HG02798 (cell line): Measurements from ENCODE around the gene USP10.

Experiments
- ATAC-seq: cut with Tn5 transposase; IDR thresholded peaks from one replicate; pipeline ENCODE4 v1.9.1; 2021; ENCODE audit warnings: mild to moderate bottlenecking; ENCODE audit not compliant: unreplicated experiment, poor library complexity

The USP10 gene

DNA sequence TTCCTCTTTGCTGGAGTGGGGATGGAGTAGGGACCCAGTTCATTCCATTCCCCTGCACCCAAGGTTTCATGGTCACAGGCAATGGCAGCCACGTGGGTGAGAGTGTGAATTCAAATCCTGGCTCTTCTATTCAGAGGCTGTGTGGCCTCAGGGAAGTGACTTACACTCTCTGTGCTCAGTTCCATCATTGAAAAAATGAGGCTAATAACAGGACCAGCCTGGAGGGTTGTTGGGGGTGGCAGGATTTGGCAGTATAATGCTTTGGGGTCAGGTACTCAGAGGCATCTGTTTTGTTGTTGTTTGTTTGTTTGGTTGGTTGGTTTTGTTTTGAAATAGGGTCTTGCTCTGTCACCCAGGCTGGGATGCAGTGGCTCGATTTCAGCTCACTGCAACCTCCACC lies 117.8 kb downstream of the USP10 start:
- ATAC-seq = no peak

- ATAC-seq = no peak
These were observed 118.3 kb downstream of the USP10 start for GRCh38 chr16:84818133-84818532.

DNA sequence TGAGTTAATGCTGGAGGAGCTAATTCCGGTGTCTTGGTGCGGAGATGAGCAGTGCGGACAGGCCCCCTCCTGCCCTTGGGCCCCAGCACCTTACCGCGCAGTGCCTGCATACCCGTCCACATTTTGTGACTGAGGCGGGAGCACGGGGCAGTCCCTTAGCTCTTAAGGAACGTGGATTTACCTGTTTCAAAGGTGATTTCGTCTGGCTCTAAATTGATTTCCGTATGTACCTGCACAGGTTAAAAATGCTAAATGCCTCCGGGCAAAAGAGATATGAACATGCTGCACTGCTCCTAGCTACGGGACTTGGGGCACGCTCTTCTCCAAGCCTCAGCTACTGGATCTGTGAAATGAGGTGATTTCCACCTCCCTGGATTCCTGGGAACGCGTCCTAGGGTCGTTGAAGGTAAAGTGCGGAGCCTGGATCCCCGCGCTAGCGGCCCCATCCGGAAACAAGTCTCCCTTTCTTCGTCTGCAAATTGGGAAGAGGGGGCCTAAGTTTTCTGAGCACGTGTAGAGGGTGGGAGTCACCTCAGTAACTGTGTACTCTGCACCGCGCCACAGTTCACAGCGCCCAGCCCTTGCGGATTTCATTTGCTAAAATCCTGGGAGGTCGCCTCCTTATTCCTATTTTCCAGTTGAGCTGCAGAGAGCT lies 119.3 kb downstream of the USP10 start:
- no peak for ATAC-seq

DNA sequence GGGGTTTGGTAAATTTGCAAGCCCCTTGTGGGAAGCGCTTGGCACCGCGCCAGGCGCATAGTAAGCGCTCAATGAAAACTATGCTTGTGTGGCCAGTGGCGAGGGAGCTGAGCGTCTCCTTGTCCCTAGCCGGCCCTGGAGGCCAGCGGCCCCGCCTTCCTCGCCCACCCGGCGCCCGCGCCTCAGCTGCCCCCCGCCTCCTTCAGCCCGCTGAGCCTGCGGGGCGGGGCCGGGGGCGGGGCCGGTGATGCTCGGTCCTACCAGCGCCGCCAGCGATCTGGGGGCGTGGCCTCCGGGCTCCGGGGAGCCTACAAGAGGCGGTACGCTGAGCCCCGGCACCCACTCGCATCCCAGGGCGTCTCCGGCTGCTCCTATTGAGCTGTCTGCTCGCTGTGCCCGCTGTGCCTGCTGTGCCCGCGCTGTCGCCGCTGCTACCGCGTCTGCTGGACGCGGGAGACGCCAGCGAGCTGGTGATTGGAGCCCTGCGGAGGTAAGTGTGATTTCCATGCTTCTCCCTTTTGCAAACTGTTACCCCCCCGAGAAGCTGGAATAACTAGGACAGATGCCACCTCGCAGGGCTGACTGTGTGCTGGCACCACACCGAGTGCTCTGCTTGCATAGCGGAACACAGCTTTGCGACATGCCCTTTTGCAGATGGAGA lies 120.0 kb downstream of the USP10 start, which contains the start of gene CRISPLD2:
Gene CRISPLD2, plus strand, starts transcription at position 342 of the 661 bp plus-strand sequence. CDS start 18,511 bp downstream, outside the sequence.
- ATAC-seq = peak; percentile 66

DNA sequence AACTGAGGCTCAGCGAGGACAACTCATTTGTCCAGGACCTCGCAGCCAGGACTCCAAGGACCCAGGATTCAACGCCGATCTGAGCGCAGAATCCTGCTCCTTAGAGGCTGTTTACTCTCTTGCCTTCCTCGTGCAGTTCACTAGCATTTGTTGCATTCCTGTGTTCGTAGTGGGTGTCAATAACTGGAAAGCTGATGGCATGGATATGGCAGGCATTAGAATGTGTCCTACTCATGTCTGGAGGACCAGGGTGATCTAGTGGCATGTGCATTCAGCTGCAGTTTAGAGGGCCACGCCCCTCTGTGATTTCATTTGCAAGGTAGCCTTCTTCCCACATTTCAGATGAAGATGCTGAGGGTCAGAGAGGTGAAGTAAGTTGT lies 120.5 kb downstream of the USP10 start:
- ATAC-seq = no peak

GRCh38 chr16:84820771-84821170 lies 121.0 kb downstream of the USP10 start:
- ATAC-seq = no peak

- no peak for ATAC-seq
These were observed 121.4 kb downstream of the USP10 start for GRCh38 chr16:84821179-84821578.

- ATAC-seq = no peak
These were observed 122.2 kb downstream of the USP10 start for GRCh38 chr16:84821728-84822689.

GRCh38 chr16:84822990-84823389 lies 123.2 kb downstream of the USP10 start:
- no peak for ATAC-seq

- ATAC-seq = no peak
These were observed 123.7 kb downstream of the USP10 start for GRCh38 chr16:84823484-84823883.

DNA sequence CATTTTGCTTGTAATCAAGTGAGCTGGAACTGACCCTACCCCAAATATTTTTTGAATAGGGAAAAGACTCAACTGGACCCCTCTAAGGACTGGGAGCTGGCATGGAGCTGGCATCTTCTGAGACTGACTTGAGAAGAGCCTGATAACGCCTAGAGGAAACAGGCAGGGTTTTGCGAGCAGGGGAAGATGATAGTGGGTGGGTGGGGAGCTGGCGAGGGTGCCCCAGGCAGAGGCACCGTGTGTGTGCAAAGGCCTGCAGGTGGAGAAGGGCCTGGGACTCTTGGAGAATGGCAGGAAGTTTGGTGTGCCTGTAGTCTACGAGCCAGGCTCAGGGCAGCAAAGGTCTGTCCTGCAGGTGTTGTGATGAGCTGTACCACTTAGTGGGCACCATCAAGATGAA lies 124.1 kb downstream of the USP10 start:
- no peak for ATAC-seq

DNA sequence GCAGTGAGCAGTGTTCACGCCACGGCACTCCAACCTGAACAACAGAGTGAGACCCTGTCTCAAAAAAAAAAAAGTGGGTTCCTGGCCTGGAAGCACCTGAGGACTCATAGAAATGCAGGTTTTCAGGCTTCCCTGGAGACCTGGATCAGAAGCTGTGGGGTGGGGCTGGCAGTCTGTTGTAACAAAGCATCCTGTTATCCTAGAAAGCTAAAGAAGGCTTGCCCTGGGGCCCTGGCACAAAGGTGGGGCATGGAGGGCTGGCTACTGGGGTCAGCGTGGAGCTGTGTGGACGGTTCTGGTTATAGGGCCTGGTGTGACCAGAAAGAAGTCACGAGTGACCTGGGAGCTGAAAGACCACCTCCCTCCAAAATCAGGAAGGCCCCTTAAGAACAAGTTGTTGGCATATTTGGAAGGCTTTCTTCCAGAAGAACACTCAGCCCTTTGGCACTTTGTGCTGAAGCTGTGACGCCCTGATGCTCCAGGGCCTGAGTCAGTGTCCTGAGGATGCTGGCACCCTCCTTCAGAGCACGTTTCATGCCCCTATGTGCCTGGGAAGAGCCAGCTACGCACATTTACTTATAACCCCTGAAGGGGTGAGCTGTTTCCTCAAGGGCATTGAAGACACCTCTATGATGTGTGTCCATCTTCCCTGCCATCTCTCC lies 126.2 kb downstream of the USP10 start:
- no peak for ATAC-seq

GRCh38 chr16:84826558-84826941 lies 126.8 kb downstream of the USP10 start:
- ATAC-seq = no peak

DNA sequence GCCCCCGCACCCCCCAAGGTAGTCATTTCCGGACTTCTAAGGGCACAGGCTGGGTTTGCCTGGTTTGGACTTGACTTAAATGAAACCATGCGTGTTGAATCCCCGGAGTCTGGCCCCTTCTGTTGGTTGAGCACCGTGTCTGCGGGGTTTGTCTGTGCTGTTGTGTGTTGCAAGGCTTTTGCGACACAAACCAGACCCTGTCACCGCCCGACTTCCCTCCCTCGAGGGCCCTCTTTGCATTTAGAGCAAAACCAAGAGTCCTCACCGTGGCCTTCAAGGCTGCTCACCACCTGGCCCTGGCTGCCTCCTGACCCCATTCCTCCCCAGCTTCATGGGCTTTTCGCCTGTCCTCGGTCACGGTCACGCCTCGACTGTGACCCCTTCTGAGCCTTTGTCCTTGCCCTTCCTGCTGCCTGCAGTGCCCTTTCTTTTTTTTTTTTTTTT lies 127.4 kb downstream of the USP10 start:
- ATAC-seq = no peak

DNA sequence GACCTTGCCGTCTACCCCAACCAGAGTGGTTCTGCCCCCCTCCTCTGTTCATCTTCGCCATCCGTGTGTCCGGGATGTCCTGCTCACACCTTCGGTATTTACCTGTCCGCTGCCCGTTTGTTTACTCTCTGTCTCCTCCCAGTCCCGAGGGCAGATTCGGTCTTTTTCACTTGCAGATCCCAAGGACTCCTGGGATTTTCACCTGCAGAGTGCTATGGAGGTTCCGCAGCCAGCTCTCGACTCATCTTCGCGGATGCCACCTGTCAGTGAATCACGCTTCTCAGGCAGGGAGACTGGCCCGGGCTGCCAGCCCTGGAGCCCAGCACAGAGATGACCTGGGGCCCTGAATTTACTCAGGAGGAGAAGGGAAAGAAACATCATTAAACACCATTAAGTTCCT lies 128.1 kb downstream of the USP10 start:
- no peak for ATAC-seq

GRCh38 chr16:84828322-84828721 lies 128.5 kb downstream of the USP10 start:
- no peak for ATAC-seq
